Kidney glomerular epithelial cell (primary cell): ENCODE measurements around the gene NPHP4.

Source experiments
- DNase-seq: peaks from one replicate; lab custom pipeline; 2025; lab: John Stamatoyannopoulos, UW

Gene NPHP4

DNA sequence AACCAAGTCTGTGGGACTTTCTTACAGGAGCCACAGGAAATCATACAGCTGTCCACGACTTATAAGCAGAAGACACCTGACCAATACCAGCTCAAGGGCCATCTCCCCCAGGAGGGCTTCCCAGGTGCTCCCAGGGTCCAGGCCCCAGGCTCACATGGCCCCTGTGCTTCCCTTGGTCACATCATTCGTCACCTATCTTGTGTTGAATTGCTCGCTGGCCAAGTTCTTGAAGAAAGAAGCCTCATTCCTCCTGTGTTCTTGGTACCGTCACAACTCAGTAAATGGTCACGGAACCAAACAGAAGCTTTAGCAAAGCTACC lies 3.0 kb downstream of the NPHP4 start:
- DNase-seq: no peak

DNA sequence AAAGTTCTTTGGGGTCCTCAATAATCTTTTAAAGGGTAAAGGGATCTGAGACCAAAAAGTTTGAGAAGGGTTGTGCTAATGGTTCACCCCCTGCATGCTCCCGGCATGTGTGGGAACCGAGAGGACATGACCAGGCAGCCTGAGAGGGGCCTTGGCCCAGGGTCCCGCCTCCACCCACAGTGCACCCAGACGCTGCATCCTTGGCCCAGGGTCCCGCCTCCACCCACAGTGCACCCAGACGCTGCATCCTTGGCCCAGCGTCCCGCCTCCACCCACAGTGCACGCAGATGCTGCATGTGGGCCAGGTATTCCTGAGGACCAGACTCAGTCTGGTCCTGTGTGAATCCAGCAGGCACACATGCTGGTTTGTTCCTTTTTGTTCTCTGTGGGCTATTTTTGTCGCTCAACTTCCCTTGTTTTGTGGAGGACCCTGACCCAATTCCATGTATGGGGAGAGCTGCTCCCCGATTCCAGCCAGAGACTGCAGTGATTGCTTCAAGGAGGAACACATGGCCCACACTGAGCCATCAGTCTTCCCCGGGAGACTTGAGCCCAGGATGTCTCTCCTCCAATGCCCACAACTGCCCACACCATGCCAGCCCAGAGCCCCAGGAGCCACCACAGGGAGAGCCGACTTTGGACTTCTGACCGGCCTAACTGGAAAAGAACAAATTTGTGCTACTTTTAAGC lies 3.5 kb downstream of the NPHP4 start:
- no peak for DNase-seq

DNA sequence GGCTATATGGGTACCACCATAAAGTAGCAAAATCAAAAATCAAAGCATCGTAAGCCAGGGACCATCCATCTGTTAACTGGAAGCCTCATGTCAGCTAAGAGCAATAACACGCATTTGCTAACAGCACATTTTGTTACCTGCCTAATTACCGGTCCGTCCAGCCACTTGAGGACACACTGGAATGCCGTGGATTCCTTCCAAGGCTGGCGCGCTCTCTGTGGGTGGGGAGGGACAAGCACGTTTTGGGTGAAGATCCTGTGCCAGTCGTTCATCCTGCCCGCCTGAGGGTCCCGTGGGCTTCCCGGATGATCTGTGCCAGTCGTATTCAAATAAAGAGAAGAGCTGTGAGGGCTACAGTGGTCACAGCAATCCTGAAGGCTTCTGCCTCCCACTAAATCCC lies 6.2 kb downstream of the NPHP4 start:
- no peak for DNase-seq

DNA sequence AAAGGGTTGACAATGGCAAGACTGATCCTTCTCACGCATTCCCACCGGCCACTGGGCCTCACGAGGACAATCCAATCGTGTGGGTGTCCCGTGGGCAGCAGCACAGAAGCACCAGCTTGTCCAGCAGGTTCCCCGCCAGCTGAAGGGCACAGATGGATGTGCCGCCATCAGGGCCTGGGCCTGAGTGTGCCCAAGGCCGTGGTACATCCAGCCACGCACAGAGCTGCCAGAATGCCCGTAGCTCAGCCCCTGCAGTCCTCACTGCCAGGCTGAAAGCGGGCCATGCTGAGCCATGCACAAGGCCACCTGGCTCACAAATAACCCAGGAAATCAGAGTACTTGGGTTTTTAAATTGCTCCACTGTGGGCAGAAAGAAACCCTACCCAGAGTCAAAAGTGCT lies 7.0 kb downstream of the NPHP4 start:
- no peak for DNase-seq

DNA sequence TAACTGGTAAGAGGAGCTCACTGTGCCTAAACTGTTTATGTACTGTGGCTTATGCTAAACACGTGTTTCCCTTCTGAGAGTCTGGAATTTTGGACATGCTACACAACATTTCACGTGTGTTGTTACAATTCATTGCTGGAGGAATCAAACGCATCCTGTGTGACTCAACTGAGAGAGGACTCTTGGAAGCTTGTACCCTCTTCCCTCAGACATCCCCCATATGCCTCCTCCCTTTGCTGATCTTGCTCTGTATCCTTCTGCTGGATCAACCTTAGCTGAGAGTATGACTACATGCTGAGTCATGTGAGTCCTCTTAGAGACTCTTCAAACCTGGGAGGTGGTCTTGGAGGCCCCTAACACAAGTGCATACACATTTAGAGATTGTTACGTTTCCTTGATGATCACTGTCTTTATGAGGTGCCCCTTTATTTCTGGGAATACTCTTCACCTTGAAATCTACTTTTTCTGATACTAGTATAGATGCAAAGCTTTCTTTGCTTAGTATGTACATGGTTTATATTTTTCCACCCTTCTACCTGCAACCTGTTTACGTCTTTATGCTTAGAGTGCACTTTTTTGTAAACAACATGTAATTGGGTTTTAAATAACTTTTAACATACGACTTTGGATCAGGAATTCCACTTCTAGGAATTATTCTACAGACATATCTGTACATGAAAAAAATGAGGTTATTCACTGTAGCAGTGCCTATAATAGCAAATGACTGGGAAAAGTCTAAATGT lies 8.7 kb downstream of the NPHP4 start:
- DNase-seq: no peak

DNA sequence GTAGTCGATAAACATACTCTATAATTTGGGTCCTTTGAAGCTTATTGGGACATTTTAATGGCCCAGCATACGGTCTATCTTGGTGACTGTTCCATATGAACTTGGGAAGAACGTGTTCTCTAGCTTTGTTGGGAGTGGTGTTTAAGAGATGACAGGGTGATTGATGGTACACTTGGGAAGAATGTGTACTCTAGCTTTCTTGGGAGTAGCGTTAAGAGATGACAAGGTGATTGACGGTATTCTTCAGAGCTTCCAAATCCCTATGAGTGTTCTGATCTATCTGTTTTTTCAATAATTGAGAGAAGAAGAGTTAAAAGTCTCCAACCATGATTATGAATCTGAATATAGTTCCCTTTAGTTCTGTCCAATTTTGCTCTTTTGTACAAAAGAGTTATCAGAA lies 9.4 kb downstream of the NPHP4 start:
- no peak for DNase-seq

DNA sequence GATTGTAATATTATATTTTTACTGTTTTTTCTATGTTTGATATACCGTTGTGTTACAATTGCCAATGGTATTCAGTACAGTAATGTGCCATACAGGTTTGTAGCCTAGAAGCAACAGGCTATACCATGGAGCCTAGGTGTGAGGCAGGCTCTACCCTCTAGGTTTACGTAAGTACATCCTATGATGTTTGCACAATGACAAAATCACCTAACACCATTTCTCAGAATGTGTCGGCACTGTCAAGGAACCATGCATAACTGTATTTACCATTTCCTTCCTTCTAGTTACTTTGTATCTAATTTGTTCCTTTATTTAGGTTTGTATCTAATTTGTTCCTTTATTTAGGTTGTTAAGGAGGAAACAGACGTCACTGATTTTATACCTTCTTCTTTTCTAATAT lies 9.9 kb downstream of the NPHP4 start:
- no peak for DNase-seq

DNA sequence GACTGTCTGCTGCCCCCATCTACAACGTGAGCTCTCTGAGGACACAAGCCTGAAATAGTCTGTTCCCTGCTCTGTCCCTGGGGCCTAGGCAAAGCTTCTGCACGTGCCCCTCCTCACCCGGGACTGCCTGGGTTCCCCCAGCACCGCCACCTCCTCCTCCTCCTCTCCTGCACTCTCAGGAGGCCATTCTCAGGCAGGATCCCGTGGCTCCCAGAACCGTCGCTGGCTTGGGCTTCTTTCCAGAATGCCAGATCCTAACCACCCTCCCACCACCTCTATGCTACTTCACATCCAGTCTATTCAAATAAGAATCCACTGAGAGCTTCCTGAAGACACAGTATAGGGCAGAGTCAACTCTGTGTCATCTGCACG lies 11.2 kb downstream of the NPHP4 start:
- no peak for DNase-seq

DNA sequence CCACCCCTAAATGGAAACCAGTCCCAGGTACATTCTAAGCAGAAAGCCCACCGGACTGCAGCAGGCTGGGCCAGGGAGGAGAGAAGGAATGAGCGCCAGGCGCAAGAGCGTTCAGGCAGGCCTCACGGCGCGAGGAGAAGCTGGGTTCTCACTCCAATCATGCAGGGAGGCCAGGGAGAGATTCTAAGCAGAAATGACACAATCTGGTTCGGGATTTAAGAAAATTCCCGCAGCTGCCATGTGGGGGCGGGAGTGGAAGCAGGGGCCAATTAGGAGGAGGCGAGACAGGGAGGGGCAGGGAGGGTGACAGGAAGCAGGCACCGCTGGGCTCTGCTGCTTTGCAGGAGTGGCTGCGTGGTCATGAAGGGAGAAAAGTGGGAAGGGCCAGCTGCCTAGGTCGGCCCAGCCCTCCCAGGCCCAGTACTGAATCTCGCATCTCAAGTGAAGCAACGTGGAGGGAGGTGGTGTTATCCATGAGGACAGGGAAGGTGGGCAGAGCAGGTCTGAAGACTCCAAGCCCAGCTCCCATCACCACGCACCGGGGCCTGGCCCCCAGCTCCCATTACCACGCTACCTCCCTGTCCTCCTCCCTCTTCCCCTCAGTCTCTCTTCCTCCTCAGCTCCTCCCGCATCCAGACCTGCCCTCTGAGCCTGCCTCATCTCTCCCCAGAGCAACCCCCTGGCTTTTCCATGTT lies 11.8 kb downstream of the NPHP4 start:
- peak; percentile 36 for DNase-seq

DNA sequence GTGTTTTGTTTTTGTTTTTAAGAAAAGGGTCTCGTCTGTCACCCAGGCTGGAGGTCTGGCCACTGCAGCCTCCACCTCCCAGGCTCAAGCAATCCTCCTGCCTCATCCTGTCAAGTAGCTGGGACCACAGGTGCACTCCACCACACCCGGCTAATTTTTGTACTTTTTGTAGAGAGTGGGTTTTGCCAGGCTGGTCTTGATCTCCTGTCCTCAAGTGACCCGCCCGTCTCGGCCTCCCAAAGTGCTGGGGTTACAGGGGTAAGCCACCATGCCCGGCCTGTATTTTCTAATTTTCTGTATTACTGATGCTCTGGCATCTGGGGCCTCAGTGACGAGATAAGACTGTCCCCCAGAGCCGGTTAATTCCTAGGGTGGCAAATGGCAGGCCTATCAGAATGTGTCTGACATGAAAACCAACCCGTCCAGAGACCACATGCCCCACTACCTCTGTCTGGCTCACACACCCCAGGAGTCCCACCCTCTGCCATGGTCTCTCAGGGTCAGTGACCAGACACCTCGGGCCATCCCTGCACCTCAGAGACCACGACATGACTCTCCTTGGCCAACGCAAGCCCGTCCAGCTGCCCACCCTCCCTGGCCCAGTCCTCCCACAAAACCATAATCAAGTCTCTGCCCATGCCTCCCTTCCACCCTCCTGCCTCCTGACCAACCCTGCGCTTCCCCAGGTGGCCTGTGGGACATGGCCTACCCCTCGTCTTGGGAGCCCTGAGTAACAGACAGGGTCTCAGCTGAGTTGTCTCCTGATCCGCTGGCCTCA lies 12.5 kb downstream of the NPHP4 start:
- DNase-seq: no peak

DNA sequence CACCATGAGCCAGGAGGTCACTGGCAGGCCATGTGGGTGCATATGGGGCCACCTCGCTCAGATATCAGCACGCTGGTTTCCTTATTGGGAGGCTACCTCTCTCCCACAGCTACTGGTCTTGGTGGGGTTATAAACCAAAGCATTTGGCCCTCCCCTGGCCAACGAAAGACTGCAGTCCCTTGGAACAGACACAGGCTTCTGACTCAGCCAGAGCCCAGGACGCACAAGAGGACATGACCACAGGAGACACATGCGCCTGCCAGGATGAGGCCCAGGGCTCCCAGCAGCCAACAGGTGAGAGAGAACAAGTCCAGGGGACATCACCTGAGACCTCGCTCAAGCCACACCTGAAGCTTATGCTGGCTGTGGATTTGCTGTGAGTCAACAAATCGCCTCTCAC lies 13.8 kb downstream of the NPHP4 start:
- no peak for DNase-seq

DNA sequence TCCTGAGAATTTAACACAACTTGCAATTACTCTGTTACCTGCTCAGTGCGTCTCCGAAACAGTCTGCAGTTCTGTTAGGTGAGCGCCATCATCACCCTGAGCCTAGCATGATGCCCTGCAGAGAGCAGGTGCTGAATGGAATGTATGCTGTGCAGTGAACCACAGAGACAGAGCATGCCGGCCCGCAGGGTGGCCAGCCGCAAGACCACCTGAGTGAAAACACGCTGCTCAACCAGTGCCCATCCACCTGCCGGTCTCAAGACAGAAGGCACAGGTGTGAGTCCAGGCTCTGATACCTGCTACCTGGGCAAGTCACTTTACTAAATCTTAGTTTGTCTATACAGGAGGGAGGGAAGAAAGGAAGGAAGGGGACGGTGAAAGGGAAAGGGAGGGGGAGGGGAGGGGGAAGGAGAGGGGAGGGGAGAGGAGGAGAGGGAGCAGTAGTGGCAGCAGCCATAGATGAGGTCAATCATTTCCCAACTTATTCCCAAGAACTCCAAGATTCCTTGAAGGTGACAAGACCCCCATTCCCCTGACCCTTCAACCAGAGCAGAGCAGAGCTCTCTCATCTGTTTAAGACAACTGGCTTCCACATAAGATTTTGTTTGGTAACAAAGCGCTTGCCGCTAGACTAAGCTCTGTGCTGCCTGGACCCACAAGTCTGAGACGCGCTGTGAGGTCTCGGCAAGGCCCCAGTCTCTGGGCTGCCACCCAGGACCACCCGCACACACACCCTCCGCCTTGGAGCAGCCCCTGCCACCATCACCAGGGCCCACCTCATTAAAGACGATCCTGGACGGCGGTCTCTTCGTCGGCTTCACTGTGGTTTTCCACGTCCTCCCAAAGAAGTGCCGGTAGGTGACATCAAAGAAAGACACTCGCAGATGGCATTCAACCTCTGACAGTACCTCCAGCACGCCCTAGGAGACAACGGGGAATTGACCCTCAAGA lies 14.5 kb downstream of the NPHP4 start:
- no peak for DNase-seq

DNA sequence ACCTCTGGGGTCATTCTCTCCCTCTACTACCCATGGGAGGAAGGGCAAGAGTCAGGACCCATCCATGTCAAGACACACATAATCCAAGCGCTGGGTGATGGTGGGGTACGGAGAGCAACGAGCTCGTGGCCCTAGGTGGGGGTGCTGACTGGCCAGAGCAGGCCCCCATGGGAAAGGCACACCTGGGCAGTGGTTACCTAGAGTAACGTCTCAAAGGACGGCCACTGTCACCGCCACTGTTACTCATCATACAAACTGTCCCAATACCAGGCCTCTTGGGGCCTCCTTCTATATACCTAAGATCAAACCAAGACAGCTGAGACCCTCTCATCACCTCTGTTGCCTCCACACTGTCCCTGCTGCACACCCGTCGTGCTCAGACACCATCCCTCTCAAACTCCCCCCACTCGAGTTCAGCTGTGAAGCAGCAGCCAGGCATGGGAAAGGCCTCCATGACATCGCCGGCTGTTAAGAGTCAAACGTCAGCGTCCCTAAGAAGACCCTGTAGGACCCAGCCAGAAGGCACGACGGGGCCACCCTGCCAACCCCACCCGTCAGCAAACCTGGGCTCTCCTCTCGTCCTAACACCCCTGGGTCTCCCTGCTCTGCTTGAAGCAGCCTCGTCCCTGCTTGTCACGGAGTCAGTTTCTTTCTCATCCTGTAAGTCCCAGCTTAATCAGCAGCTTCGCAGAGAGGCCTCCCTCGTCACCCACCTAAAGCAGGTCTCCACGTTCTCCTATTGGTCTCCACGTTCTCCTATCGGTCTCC lies 15.3 kb downstream of the NPHP4 start:
- DNase-seq: no peak

DNA sequence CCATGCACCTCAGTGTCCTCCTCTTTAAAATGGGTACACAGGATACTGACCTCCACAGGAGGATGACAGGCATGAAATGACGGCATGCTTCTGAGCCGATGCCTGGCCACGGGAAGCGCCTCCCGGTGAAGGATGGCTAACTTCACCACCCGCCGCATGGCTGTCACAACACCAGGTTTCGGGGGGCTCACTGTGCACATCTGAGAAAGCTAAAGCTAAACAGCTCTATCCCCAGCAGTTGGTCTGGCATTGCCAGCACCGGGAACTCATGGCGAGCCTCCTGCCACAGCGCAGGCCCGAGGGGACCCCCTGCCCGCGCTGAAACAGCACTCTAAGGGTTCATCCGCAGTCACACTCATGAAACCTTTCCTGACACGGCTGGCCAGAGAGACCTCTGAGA lies 16.0 kb downstream of the NPHP4 start:
- DNase-seq: no peak

DNA sequence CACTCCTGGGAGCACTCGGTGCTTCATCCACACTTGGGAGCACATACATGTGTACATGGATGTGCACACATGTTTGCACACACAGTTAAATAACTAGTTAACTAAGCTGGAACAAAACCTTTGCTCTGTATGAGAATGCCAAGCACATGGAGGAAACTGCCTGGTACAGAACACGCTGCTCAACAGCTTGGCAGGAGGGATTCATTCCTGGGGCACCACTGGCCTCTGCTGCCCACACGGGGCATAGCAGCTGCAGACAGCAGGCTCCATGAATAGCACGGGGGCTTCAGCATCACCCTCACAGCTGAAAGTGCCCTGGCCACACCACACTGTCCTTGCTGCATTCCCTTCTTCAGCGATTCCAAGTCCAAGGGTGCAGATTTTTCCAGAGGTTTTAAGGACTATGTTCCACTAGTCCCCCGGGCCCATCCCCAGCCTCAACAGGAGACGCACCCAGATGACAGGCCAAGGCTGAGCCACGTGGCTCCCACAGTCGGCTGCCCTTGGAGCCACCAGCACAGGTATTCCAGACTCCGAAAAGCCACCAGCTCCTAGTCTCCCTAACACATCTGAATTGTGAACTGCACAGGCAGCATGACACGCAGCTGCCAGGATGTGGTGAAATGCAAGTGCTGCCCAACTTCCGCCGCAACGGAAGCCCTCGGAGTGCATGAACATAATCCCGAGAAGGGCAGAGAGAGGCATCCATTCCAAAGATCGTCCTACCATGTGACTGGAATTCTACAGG lies 16.9 kb downstream of the NPHP4 start:
- peak; percentile 16 for DNase-seq

DNA sequence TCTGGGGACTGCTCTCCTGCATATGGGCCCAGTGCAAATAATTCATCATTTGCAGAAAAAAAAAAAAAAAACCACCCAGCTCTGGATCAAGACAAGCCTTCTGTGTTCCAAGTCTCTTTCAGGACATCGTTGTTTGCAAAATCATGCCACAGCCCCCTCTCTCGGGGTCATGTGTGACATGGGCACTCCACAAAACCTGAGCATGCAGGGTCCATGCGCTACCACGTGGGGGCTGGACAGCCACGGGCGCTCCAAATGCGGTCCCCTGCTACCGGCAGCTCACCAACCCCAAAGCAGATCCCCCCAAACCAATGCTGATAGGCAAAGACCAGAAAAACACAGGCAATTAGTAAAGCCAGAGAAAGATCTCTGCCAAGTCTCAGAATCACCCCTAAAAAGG lies 17.6 kb downstream of the NPHP4 start:
- DNase-seq: no peak

DNA sequence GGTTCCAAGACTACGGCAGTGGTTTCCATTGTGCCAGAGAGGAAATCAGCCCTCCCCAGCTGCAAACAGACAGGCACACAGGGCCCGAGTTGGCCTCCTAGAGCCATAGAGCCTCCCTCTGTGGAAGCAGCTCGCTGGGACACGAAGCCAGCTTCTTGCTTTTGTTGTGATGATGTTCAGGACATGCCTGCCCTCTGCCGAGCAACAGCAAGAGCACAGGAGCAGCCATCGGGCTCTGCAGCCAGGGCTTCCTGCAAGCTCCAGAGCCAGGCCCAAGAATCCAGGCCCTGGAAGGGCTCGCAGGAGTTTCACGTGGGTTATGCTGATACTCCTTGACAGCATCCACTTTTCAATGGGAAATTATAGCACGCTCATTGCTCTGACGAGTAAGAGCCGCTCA lies 18.5 kb downstream of the NPHP4 start:
- DNase-seq: no peak

DNA sequence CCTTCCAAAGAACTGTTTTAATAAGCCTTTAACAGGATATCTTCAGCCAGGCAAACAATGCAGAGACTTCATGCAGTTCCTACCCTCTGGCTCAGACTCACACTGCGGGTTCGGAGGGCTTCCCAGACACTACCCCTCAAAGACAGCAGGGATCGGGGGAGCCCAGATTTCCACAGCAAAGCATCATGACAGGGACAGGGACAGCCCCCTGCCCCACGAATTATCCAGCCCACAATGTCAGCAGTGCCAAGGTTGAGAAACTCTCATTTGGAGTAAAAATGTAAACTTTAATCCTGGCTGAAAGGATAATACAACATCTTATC lies 20.1 kb downstream of the NPHP4 start:
- DNase-seq: no peak

DNA sequence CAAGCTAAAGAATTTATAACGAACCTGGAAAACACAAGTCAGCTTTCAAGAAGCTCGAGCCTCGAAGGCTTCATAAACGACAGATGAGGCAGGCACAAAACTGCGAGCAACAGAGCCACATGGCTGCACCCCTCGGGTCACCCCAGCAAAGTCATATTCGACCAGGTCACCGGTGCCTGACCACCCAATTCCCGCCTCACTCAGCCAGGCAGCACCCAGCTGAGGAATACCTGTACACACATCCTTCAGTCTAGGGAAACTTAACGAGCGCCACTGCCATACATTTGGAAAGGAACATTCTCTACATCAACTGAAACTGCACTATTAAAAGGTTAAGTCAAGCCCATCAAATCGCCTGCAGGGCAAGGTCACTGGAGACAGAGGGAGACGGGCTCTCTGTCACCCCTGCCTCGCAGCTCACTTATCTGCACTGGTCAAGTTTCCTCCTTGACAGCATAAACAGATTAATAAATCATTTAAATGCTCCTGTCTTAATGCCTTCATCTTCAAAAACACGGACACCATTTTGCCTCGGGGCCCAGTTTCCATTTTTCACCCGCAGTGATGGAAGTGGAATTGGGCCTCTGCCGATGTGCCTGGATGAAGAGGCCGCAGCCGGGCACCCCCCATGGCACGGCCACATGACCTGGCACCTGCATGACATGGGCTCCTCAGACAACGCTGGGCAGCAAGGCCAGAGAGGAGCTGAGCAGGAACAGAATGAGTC lies 20.6 kb downstream of the NPHP4 start:
- no peak for DNase-seq
